ENCODE data around the gene BICC1.

The BICC1 gene, protein sequence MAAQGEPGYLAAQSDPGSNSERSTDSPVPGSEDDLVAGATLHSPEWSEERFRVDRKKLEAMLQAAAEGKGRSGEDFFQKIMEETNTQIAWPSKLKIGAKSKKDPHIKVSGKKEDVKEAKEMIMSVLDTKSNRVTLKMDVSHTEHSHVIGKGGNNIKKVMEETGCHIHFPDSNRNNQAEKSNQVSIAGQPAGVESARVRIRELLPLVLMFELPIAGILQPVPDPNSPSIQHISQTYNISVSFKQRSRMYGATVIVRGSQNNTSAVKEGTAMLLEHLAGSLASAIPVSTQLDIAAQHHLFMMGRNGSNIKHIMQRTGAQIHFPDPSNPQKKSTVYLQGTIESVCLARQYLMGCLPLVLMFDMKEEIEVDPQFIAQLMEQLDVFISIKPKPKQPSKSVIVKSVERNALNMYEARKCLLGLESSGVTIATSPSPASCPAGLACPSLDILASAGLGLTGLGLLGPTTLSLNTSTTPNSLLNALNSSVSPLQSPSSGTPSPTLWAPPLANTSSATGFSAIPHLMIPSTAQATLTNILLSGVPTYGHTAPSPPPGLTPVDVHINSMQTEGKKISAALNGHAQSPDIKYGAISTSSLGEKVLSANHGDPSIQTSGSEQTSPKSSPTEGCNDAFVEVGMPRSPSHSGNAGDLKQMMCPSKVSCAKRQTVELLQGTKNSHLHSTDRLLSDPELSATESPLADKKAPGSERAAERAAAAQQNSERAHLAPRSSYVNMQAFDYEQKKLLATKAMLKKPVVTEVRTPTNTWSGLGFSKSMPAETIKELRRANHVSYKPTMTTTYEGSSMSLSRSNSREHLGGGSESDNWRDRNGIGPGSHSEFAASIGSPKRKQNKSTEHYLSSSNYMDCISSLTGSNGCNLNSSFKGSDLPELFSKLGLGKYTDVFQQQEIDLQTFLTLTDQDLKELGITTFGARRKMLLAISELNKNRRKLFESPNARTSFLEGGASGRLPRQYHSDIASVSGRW

DNA sequence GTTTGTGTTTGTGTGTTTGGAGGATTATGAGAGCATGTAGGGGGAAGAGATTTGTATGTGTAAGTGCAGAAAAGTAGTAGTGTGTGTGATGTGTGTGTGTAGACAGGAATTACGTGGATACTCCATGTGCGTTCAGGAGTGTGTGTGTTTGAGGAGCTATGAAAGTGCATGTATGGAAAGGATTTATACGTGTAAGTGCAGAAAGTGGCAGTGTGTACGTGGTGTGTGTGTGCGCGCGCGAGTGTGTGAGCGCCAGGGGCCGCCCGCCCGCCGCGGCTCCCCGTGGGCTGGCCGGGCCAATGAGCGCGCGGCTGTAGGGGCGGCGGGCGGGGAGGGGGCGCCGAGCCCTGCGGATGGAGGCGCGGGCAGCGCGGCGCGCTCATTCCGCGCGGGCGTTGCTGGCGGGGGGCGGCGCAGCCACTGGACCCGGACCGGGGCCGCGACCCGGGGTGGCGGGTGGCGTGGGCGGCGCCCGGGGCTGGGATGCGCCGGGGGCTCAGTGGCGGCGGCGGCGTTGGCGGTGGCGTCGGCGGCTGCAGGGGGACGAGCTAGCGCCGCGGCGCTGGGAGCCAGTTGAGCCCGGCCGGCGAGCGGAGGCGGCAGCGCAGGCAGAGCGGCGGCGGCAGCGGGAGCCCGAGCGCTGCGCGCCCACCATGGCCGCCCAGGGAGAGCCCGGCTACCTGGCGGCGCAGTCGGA is at the start of gene BICC1:
TSS of gene BICC1 (plus strand) at position 382 of the 697 bp plus-strand sequence. CDS start at position 654, 272 bp downstream.
- H3K4me3 ChIP-seq (replicated peaks in 1 of 2; ENCODE audit: low read depth in 2 of 2, low read length in 2 of 2) = peak within 1 kb of the TSS; percentile 74 to 80
- TF ChIP-seq, protein P1, sequence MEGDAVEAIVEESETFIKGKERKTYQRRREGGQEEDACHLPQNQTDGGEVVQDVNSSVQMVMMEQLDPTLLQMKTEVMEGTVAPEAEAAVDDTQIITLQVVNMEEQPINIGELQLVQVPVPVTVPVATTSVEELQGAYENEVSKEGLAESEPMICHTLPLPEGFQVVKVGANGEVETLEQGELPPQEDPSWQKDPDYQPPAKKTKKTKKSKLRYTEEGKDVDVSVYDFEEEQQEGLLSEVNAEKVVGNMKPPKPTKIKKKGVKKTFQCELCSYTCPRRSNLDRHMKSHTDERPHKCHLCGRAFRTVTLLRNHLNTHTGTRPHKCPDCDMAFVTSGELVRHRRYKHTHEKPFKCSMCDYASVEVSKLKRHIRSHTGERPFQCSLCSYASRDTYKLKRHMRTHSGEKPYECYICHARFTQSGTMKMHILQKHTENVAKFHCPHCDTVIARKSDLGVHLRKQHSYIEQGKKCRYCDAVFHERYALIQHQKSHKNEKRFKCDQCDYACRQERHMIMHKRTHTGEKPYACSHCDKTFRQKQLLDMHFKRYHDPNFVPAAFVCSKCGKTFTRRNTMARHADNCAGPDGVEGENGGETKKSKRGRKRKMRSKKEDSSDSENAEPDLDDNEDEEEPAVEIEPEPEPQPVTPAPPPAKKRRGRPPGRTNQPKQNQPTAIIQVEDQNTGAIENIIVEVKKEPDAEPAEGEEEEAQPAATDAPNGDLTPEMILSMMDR (IDR thresholded peaks at IDR 0.05; ENCODE audit: low read depth, low read length) = no peak
- DNase-seq (ENCODE audit: low read depth in 2 of 2) = peak in 1 of 2 donors; percentile 77

DNA sequence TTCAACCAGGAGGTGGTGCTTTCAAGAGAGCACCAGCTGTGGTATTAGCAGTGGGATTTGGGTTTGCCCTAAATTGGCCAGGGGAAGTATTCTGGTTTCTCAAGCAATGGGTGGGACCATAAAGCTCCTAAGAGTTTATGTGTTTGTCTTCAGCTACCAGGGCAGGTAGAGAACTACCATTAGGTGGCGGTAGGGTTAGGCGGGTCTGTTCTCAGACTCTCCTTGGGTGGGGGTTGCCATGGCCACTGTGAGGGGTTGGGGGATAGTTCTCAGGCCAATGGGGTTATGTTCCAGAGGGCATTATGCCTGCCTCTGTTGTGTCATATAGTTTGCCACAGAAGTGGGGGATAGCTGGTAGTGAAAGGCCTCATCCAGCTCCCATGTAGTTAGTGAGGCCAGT is 47.7 kb upstream of the BICC1 start:
- DNase-seq (ENCODE audit: low read depth in 2 of 2) = no peak
- TF ChIP-seq, protein P1 (IDR thresholded peaks at IDR 0.05; ENCODE audit: low read depth, low read length) = no peak
- H3K4me3 ChIP-seq (replicated peaks in 1 of 2; ENCODE audit: low read depth in 2 of 2, low read length in 2 of 2) = no peak overlapping the region

DNA sequence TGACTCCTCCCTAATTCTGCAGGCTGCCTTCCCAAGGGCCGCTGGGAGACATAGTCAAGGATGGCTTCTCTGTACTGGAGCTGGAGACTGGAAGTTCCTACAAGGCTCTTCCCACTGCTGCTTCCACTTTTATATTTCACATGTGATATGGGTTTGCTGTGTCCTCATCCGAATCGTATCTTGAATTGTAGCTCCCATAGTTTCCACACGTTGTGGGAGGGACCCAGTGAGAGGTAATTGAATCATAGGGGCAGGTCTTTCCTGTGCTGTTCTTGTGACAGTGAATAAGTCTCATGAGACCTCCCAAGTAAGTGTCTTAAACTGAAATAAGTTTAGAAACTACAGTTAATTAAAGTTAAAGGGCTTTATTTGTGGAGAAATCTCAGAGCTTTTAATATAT is 47.0 kb upstream of the BICC1 start:
- H3K4me3 ChIP-seq (replicated peaks in 1 of 2; ENCODE audit: low read depth in 2 of 2, low read length in 2 of 2) = no peak overlapping the region
- TF ChIP-seq, protein P1 (IDR thresholded peaks at IDR 0.05; ENCODE audit: low read depth, low read length) = no peak
- peak in 1 of 2 donors; percentile 66 for DNase-seq (ENCODE audit: low read depth in 2 of 2)

DNA sequence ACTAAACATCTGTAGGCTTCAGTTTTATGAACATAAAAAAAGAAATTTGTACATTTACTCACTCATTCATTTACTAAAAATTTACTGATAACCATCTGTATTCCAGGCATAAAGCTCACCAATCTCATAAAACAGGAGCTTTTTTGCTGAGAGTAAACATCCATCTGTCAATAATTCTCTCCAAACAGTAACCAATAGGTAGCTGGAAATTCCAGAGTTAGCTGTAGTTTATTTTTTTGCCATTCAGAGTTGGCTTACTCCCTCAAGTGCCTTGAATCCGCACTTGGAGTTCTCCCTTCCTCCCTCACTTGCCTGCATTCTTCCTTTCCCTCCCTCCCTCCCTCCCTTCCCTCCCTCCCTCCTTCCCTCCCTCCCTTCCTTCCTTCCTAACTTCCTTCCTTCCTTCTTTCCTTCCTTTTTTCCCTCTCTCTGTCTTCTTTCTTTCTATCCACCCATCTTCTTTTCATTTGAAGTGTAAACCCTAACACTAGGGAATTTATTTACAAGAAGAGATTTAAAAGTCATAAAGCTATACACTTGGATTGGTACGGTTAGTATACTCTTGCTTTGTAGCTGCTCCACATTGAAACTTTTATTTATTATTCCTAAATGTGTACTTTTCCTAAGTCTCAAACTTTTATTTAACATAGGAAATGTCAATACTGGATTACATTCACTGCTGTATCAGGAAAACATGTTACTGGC is 44.6 kb upstream of the BICC1 start:
- TF ChIP-seq, protein P1 (IDR thresholded peaks at IDR 0.05; ENCODE audit: low read depth, low read length) = no peak
- H3K4me3 ChIP-seq (replicated peaks in 1 of 2; ENCODE audit: low read depth in 2 of 2, low read length in 2 of 2) = no peak overlapping the region
- DNase-seq (ENCODE audit: low read depth in 2 of 2) = no peak

DNA sequence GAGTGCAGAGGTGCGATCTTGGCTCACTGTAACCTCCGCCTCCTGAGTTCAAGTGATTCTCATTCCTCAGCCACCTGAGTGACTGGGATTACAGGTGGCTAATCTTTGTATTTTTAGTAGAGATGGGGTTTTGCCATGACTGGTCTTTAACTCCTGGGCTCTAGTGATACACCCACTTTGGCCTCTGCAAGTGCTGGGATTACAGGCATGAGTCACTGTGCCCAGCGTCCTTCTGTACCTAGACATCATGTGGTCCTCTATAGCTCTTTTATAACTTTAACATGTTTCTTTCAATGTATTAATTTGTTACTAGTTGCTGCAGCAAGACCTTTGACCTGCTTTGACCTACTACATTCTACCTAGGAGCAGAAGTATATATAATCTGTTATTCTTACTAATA is 38.7 kb upstream of the BICC1 start:
- TF ChIP-seq, protein P1 (IDR thresholded peaks at IDR 0.05; ENCODE audit: low read depth, low read length) = no peak
- no peak overlapping the region for H3K4me3 ChIP-seq (replicated peaks in 1 of 2; ENCODE audit: low read depth in 2 of 2, low read length in 2 of 2)
- DNase-seq (ENCODE audit: low read depth in 2 of 2) = peak; percentile 29 to 60

Measured in cardiac fibroblast (primary cell).